C4-2B (cell line): ENCODE measurements around the gene ZNF579.
"Not testable (repeated sequence)": the region's sequence is repeated elsewhere in the genome, so short reads cannot be mapped to it uniquely, and the experiment has no call there.

Source experiments
- H3K27ac ChIP-seq: fragments of 450-650 bp; 2 replicates; pipeline ENCODE4 v1.5.1; 2017
- ZFX ChIP-seq: fragments of 450-650 bp; IDR thresholded peaks from 2 replicates; pipeline ENCODE4 v1.6.1; 2017
- TF ChIP-seq, protein P1 (sequence below): fragments of 450-650 bp; conservative IDR thresholded peaks from 2 replicates; pipeline ENCODE4 v1.5.1; 2017; ENCODE audit warnings: mild to moderate bottlenecking

ZNF579 gene

DNA sequence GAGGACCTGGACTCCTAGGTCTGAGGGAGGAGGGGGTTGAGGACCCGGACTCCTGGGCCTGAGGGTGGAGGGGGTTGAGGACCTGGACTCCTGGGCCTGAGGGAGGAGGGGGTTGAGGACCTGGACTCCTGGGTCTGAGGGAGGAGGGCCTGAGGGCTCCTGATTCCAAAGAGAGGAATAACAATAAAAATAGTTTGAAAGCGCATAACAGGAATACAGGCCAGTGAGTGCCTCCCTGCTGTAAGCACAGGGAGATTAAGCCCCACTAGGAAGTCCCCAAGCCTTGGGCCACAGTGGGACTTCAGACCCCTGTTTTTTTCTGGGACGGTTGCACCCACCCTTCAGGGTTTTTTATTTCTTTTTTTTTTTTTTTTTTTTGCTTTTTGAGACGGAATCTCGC, 42.5 kb downstream of the ZNF579 start:
- H3K27ac ChIP-seq, result no peak overlapping the region

DNA sequence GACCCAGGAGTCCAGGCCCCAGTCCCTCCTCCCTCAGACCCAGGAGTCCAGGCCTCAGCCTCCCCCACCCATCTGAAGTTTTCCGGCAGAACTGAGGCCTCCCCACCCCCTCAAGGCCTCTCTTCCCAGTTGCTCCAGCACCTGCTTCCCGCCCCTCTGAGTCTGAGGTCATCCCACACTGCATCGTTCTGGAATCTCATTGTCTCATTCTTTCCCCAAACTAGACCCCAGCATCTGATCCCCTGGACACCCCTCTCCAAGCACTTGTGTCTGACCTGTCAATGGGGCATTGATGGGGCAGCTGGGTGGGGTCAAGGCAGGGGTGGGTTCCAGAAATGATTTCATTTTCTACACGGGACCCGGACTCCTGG, 42.9 kb downstream of the ZNF579 start:
- H3K27ac ChIP-seq, result no peak overlapping the region
- TF ChIP-seq, protein P1, sequence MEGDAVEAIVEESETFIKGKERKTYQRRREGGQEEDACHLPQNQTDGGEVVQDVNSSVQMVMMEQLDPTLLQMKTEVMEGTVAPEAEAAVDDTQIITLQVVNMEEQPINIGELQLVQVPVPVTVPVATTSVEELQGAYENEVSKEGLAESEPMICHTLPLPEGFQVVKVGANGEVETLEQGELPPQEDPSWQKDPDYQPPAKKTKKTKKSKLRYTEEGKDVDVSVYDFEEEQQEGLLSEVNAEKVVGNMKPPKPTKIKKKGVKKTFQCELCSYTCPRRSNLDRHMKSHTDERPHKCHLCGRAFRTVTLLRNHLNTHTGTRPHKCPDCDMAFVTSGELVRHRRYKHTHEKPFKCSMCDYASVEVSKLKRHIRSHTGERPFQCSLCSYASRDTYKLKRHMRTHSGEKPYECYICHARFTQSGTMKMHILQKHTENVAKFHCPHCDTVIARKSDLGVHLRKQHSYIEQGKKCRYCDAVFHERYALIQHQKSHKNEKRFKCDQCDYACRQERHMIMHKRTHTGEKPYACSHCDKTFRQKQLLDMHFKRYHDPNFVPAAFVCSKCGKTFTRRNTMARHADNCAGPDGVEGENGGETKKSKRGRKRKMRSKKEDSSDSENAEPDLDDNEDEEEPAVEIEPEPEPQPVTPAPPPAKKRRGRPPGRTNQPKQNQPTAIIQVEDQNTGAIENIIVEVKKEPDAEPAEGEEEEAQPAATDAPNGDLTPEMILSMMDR, result no peak
- no peak for TF ChIP-seq ZFX

More for the DNA sequence above, 42.5 kb downstream of the ZNF579 start:
- TF ChIP-seq, protein P1, result no peak
- TF ChIP-seq ZFX, result no peak

DNA sequence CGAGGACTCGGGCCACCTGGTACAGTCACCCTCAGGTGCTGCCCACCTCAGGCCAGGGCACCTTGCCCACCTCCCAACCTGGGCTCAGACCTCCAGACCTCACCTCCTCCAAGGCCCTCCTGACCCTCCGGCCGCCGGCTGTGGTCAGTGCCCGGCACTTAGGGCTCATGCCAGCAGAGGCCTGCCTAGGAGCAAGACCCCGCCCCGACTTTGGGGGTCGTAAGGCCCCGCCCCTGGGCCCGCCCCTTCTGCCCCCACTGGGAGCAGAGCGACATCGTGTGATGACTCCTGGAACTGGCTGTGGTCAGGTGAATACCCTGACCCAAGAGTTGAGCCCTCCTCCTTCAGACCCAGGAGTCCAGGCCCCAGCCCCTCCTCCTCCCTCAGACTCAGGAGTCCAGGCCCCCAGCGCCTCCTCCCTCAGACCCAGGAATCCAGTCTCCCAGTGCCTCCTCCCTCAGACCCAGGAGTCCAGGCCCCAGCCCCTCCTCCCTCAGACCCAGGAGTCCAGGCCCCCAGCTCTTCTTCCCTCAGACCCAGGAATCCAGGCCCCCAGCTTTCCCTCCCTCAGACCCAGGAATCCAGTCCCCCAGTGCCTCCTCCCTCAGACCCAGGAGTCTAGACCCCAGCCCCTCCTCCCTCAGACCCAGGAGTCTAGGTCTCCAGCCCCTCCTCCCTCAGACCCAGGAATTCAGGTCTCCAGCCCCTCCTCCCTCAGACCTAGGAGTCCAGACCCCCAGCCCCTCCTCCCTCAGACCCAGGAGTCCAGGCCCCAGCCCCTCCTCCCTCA, 43.5 kb downstream of the ZNF579 start, which contains the start of gene SBK2:
Gene SBK2 (minus strand): TSS at position 183 of the 790 bp plus-strand sequence. CDS start 839 bp downstream, outside the sequence.
- H3K27ac ChIP-seq, result no peak within 1 kb of the TSS
- no peak for TF ChIP-seq ZFX
- TF ChIP-seq, protein P1, result no peak; the same call in 1 of the 2 replicates

DNA sequence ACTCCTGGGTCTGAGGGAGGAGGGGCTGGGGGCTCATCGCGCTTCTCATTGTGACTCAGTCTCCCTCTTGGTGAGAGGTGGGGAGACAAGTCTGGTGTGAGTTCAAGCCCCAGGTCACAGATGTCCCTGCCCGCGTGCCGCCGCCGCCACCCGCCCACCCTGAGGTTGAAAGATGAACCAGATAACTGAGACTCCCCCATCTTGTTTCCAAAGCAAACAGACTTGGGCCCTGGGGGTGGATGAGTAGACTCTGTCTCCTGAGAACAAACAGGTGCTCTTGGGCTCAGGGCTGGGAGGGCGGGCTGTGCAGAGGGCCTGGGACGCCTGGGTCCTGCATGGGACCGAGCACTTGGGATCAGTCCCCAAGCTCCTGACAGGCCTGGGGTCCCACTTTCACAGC, 44.3 kb downstream of the ZNF579 start:
- H3K27ac ChIP-seq, result no peak overlapping the region
- TF ChIP-seq ZFX, result no peak
- TF ChIP-seq, protein P1, result no peak

DNA sequence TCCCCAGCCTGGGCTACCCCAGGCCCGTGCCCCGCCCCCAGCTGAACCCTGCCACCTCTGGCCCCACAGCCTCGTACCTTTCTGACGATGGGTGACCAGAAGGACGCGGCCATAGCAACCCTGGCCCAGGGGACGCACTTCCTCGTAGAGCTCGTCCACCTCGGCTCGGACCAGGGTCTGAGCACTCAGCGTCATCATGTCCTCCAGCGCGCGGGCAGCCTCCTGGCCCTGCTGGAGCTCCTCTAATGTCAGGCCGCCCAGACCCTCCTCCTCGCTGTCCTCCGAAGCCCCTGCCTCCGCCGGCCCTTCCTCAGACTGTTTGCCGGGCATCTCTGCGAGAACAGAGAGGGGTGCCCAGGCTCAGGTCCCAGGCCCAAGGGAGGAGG, 44.7 kb downstream of the ZNF579 start:
- TF ChIP-seq ZFX, result no peak
- TF ChIP-seq, protein P1, result no peak

DNA sequence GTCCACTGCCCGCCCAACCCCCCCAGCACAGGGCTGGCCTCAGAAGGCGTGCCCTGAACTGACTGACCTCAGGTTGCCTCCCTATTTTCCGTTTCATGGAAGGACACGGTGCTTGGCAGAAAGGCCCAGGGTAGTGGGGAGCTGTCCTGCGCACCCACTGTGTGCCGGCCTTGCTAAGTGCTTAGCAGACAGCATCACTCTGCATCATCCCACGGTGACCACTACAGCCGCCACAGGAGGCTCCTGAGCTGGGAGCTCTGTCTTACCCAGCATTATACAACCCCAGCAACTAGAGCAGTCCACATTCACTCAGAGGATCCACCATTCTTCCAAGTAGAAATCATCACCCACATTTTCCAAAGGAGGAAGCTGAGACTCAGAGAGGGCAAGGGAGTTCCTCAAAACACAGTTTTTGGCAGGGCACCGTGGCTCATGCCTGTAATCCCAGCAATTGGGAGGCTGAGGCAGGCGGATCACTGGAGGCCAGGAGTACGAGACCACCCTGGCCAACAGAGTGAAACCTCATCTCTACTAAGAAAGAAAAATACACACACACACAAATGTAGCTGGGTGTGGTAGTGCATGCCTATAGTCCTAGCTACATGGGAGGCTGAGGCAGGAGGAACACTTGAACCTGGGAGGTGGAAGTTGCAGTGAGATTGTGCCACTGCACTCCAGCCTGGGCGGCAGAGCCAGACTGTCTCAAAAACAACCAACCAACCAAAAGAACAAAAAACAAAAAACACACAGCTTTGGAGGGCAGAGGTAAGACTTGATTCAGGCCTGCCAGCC, 45.3 kb downstream of the ZNF579 start:
- H3K27ac ChIP-seq, result no peak overlapping the region
- TF ChIP-seq, protein P1, result no peak
- TF ChIP-seq ZFX, result no peak

More for the DNA sequence above, 44.7 kb downstream of the ZNF579 start:
- H3K27ac ChIP-seq, result no peak overlapping the region

DNA sequence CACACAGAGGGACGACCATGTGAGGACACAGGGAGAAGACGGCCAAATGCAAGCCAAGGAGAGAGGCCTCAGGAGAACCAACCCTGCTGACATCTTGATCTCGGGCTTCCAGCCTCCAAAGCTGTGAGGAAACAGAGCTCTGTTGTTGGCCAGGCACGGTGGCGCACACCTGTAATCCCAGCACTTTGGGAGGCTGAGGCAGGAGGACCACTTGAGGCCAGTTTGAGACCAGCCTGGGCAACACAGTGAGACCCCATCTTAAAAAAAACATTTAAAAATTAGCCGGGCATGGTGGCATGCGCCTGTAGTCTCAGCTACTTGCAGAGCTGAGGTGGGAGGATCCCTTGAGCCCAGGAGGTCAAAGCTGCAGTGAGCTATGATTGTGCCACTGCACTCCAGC, 46.4 kb downstream of the ZNF579 start:
- not testable (repeated sequence) for H3K27ac ChIP-seq
